SU-DHL-6 (cell line): ENCODE measurements around the gene TM7SF3.

ENCODE experiments used
- CTCF ChIP-seq: fragments of 200-600 bp; sonication (generic); IDR thresholded peaks from one replicate; pipeline ENCODE4 v1.5.1; 2017; ENCODE audit warnings: antibody characterized with exemption, mild to moderate bottlenecking, low read length, moderate library complexity; ENCODE audit not compliant: insufficient read depth, poor library complexity, severe bottlenecking
- EZH2phosphoT487 ChIP-seq: fragments of 200-600 bp; sonication (generic), shearing (Covaris generic); conservative IDR thresholded peaks from 2 replicates; pipeline ENCODE4 v1.6.1; 2018; ENCODE audit warnings: mild to moderate bottlenecking, antibody characterized with exemption, low read length, moderate library complexity, mixed read lengths

GRCh38 chr12:26961803-26962202 lies 52.4 kb downstream of the TM7SF3 start:
- TF ChIP-seq CTCF (no peak), EZH2phosphoT487 (no peak)
